Endodermal cell (in vitro differentiated cells): Measurements from ENCODE around the gene INPP4B. TPM values are rescaled to one million over a fixed set of nuclear protein-coding genes. Genes with fewer than 3 reads are reported as not detected.
A peak's percentile ranks its signal among the peaks of the same experiment; 100 is the strongest.

Experiments used
- DNase-seq: peaks from one replicate; pipeline ENCODE4 v3.0.0-alpha.2; 2017
- H3K27ac ChIP-seq: 2 replicates; pipeline ENCODE4 v1.5.1; 2013; ENCODE audit warnings: mild to moderate bottlenecking, low read depth, low read length, moderate library complexity
- H3K27me3 ChIP-seq: 2 replicates; pipeline ENCODE4 v1.6.1; 2013; ENCODE audit warnings: mild to moderate bottlenecking, low read length, moderate library complexity; ENCODE audit not compliant: insufficient read depth, control insufficient read depth, poor library complexity, severe bottlenecking
- H3K36me3 ChIP-seq: 2 replicates; pipeline ENCODE4 v1.7.0; 2013; ENCODE audit warnings: mild to moderate bottlenecking, low read length, moderate library complexity; ENCODE audit not compliant: control insufficient read depth, insufficient read depth
- H3K4me1 ChIP-seq: one replicate; pipeline ENCODE4 v1.7.0; 2013; ENCODE audit warnings: low read length; ENCODE audit not compliant: control insufficient read depth, insufficient read depth
- H3K4me3 ChIP-seq: 2 replicates; pipeline ENCODE4 v1.5.1; 2013; ENCODE audit warnings: mild to moderate bottlenecking, low read length, moderate library complexity
- H3K9ac ChIP-seq: 2 replicates; pipeline ENCODE4 v1.6.1; 2013; ENCODE audit warnings: mild to moderate bottlenecking, low read length, moderate library complexity; ENCODE audit not compliant: poor library complexity, severe bottlenecking; ENCODE audit errors: extremely low read depth
- H3K9me3 ChIP-seq: 2 replicates; pipeline ENCODE4 v1.6.1; 2013; ENCODE audit warnings: mild to moderate bottlenecking, low read length, moderate library complexity; ENCODE audit not compliant: control insufficient read depth
- H3K27ac Mint-ChIP-seq: 2 replicates; pipeline ENCODE4 v1.8.0; 2020; ENCODE audit warnings: mixed read lengths
- H3K27me3 Mint-ChIP-seq: 2 replicates; pipeline ENCODE4 v1.8.0; 2021; ENCODE audit warnings: mild to moderate bottlenecking, mixed read lengths; ENCODE audit not compliant: insufficient read depth
- H3K36me3 Mint-ChIP-seq: 2 replicates; pipeline ENCODE4 v1.8.0; 2020; ENCODE audit warnings: low read depth, mixed read lengths
- H3K4me1 Mint-ChIP-seq: 2 replicates; pipeline ENCODE4 v1.8.0; 2020; ENCODE audit warnings: mixed read lengths
- H3K4me3 Mint-ChIP-seq: 2 replicates; pipeline ENCODE4 v1.8.0; 2020; ENCODE audit warnings: mild to moderate bottlenecking, moderate library complexity, mixed read lengths
- H3K9me3 Mint-ChIP-seq: 2 replicates; pipeline ENCODE4 v1.8.0; 2020; ENCODE audit warnings: mild to moderate bottlenecking, mixed read lengths
- WGBS, 2 experiments: methylation state at CpG; one replicate each; pipeline versions ENCODE4 v1.1.5 to v1.1.7; 2013; ENCODE audit warnings: missing lambda C conversion rate in 2 of 2, mixed read lengths in 1 of 2; ENCODE audit not compliant: insufficient coverage in 1 of 2, insufficient read length in 1 of 2; 5-methylcytosine and 5-hydroxymethylcytosine counted together
- total RNA-seq, 2 donors: library from RNA; stranded (reverse); fragmentation: NEBNext Ultra II Directional in 1 of 2; extraction: Animal tissue kit (Norgen Biotek cat#: 25700) in 1 of 2; gene quantifications; 2 replicates in 1 of 2; 3 replicates in 1 of 2; pipeline ENCODE4 v1.2.1, GENCODE V29; 2021
- TF ChIP-seq, protein P1 (sequence below): fragments of 200-600 bp; sonication (generic); conservative IDR thresholded peaks from 2 replicates; pipeline ENCODE4 v1.5.0; 2021; ENCODE audit warnings: antibody characterized with exemption, mild to moderate bottlenecking

Gene INPP4B
- total RNA-seq, 2 donors from 2014 or later = 0.64 to 0.66 TPM

DNA sequence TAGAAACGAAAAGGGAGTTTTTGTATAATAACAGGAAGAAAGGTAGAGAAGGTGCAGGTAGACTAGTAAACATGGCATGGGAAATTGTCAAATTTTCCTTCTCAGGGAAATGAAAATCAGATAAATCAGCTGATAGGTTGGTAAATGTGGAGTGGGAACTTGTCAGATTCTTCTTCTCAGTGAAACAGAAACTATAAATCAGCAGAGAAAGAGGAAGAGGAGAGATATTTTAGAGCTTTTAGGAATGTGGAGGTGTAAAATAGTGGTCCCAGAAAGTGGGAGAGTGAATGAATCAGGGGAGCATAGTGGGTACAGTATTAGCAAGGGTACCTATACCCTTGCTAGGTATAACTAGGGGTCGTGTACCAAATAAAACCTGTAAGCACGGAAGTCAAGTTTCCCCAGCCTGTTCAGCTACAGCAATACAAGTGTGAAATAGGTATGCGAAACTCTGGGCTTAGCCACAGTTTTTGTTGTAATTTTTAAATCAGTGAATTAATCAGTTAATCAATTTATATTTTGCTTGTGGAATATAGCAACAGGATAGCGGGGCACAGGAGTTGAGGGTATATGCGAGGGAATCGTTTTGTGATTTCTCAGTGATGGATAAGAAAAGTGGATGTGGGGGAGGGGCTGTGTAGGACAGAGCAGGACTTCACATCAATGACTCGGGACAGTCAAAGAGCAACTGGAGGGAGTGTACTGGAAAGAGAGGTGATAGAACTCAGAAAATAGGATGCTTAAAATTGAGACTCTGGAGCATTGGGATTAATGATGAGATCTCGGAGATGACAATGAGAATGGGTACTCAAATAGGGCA, 561.5 kb downstream of the INPP4B start:
- Mint-ChIP-seq H3K36me3 (no peaks in the 10 kb centered on the region), H3K27ac (no peak overlapping the region), H3K27me3 (no peaks in the 10 kb centered on the region), H3K4me1 (no peaks in the 10 kb centered on the region), H3K4me3 (no peak overlapping the region), H3K9me3 (peaks cover 1% of the 10 kb centered on the region)
- Histone ChIP-seq H3K27ac (no peak overlapping the region), H3K4me1 (no peaks in the 10 kb centered on the region), H3K4me3 (no peak overlapping the region), H3K9ac (no peak overlapping the region), H3K9me3 (no peaks in the 10 kb centered on the region), H3K36me3 (no peaks in the 10 kb centered on the region), H3K27me3 (no peaks in the 10 kb centered on the region)
- TF ChIP-seq, protein P1, sequence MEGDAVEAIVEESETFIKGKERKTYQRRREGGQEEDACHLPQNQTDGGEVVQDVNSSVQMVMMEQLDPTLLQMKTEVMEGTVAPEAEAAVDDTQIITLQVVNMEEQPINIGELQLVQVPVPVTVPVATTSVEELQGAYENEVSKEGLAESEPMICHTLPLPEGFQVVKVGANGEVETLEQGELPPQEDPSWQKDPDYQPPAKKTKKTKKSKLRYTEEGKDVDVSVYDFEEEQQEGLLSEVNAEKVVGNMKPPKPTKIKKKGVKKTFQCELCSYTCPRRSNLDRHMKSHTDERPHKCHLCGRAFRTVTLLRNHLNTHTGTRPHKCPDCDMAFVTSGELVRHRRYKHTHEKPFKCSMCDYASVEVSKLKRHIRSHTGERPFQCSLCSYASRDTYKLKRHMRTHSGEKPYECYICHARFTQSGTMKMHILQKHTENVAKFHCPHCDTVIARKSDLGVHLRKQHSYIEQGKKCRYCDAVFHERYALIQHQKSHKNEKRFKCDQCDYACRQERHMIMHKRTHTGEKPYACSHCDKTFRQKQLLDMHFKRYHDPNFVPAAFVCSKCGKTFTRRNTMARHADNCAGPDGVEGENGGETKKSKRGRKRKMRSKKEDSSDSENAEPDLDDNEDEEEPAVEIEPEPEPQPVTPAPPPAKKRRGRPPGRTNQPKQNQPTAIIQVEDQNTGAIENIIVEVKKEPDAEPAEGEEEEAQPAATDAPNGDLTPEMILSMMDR = no peak
- no peak for DNase-seq
- WGBS, 2 experiments = 93 to 94% methylated on average over 9 of the region's 9 CpGs

DNA sequence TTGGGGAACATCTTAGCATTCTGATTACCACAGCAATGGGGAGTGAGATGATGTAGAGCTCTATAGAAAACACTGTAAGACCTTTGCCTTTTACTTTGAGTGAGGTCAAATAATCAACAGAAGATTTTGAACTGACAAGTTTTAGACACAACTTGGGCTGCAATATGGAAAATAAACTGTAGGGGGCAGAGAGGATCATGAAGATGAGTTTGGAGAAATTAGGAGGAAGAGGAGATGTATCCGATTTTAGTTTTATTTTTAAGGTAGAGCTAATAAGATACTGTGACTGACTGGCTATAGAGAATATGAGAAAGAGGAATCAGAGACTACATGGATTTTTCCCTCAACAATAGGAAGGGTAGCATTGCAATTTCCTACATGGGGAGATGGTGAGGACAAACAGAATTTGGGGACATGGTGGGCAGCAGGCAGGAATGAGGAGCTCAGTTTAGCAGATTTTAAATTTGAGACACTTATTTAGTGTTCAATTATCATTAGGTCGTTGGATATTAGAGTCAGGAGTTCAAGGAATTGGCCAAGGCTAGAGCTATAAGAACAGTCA, 563.1 kb downstream of the INPP4B start:
- Histone ChIP-seq H3K9ac (no peak overlapping the region), H3K9me3 (no peaks in the 10 kb centered on the region), H3K4me1 (no peaks in the 10 kb centered on the region), H3K4me3 (no peak overlapping the region), H3K36me3 (no peaks in the 10 kb centered on the region), H3K27me3 (no peaks in the 10 kb centered on the region), H3K27ac (no peak overlapping the region)
- Mint-ChIP-seq H3K4me1 (no peaks in the 10 kb centered on the region), H3K9me3 (no peaks in the 10 kb centered on the region), H3K36me3 (no peaks in the 10 kb centered on the region), H3K4me3 (no peak overlapping the region), H3K27ac (no peak overlapping the region), H3K27me3 (no peaks in the 10 kb centered on the region)
- 10 to 40% methylated on average over 2 of the region's 2 CpGs for WGBS, 2 experiments
- DNase-seq = peak; percentile 58
- TF ChIP-seq, protein P1 = peak; percentile 81

DNA sequence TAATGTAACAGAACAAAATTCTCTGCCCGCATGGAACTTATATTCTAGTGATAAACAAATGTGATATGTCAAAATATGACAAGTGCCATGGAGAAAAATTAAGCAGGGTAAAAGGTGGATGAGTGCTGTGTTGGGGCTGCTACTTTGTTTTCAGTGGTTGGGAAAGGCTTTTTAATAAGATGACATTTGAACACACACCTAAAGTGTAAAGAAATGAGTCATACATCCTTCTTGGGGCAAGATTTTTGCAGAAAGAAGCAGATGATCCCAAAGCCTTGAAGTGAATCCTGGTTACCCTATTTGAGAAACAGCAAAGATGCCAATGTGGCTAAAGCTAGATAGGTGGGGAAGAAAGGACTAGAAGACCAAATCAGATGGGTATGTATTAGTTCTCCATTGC, 564.1 kb downstream of the INPP4B start:
- H3K27ac ChIP-seq = no peak overlapping the region
- H3K36me3 Mint-ChIP-seq = no peaks in the 10 kb centered on the region
- no peaks in the 10 kb centered on the region for H3K27me3 Mint-ChIP-seq
- H3K9me3 ChIP-seq = no peaks in the 10 kb centered on the region
- H3K4me3 ChIP-seq = no peak overlapping the region
- H3K4me1 ChIP-seq = no peaks in the 10 kb centered on the region
- WGBS, 2 experiments = 94% methylated on average over 1 of the region's 1 CpG; no CpG with 5 or more reads in 1 of the 2 experiments
- no peaks in the 10 kb centered on the region for H3K9me3 Mint-ChIP-seq
- H3K4me3 Mint-ChIP-seq = no peak overlapping the region
- H3K9ac ChIP-seq = no peak overlapping the region
- H3K27ac Mint-ChIP-seq = no peak overlapping the region
- TF ChIP-seq, protein P1 = no peak
- DNase-seq = no peak
- no peaks in the 10 kb centered on the region for H3K36me3 ChIP-seq
- no peaks in the 10 kb centered on the region for H3K27me3 ChIP-seq
- H3K4me1 Mint-ChIP-seq = no peaks in the 10 kb centered on the region
